Mesenteric fat pad (tissue), 1 donor: Measurements from ENCODE around the gene ERBB4. TPM values are rescaled to one million over a fixed set of nuclear protein-coding genes. Genes with fewer than 3 reads are reported as not detected.
"Not testable (repeated sequence)": the region's sequence is repeated elsewhere in the genome, so short reads cannot be mapped to it uniquely, and the experiment has no call there.

Source experiments
- DNase-seq: peaks from one replicate; pipeline ENCODE4 v3.0.0-alpha.2; 2020; ENCODE audit warnings: low spot score
- total RNA-seq: library from RNA; stranded (reverse); fragmentation: NEBNext Ultra II Directional; extraction: Animal tissue kit (Norgen Biotek cat#: 25700); gene quantifications from one replicate; pipeline ENCODE4 v1.2.1, GENCODE V29; 2021
- donor health status: DM: yes; HTN: yes; CAD: no.

ERBB4 gene
- total RNA-seq, 1 donor from 2014 or later: 0.45 TPM

DNA sequence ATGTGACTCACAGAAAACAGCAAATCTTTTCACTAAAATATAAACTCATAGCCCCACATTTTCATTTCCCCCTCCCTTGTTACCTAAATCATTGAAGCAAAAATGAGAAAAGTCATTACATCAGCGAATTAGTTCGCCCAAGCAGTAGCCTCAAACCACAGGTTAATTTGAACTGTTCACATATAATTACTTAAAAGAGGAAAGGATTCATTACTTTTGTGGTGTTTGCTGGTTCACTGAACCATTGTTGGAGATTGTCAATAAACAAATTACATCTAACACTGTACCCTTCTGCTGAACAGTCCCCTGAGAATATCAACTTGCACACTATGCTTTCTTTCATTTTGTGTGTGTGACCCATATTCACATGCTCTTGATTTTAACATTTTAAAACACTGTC, 238.7 kb downstream of the ERBB4 start:
- DNase-seq: no peak

DNA sequence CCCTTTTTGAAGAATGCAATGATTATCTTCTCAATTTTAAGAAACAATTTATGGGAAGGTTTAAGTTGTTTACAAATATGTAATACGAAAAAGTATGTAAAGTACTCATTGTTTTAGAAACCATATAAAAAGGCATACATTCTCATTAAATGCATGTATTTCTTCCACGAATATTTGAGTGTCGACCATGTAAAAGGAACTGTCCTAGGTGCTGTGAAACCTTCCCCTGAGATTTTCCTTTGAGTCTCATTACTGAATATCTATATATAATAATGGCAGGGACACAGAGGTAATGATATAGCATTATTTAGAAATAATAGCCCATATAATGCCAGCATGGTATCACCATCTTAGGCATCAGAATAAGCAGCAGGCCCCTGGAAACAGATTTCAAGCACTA, 239.3 kb downstream of the ERBB4 start:
- no peak for DNase-seq

DNA sequence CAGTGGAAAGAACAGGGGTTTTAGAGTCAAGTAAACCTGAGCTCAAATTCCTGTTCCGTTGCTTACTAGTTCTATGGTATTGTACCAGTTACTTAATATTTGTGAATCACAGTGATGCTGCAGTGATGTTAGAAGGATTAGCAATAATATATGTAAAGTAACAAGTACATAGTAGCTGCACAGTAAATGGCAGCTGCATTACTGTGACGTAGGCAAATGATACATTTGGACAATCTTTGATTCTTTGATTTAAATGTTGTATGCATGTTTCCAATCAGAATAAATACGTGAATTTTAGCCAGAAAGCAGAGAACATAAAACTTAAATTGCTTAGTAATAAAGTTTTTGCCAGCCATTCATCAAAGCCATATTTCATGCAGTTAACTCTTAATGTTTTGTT, 243.0 kb downstream of the ERBB4 start:
- DNase-seq: no peak

DNA sequence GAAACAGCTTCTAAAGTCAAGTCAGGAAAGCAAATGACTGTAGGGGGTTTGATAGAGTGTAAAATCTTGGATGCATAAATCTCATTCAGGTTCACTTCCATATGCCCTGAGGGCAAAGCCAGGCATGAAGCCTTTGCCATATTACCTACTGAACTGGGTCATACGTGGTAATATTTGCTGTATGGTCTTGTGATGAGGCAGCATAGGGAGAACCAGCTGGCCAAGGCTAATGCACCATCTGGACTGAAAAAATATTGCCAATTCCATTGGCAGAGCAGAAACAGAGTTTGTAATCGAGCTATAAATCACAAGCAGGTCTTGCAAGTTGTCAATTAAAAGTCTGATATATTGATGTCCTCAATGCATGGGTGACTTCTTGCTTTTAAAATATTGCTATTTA, 243.8 kb downstream of the ERBB4 start:
- no peak for DNase-seq

DNA sequence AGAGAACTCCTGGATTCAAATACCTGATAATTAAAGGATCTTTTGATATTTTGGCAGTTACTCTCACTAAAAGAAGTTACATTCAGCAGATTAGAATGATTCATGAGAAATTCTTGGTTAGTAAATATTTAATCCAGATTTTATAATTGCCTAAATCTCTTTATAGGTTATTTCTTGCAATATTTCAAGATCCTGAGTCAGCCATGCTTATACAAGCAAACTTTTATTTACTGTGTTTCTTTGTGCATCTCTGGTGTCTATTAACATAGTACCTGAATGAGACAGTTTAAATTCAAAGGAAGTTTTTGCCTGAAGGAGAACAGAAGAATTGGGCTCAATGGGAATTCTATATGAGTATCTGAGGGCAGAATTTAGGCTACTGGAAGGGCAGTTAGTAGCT, 249.3 kb downstream of the ERBB4 start:
- DNase-seq: no peak

DNA sequence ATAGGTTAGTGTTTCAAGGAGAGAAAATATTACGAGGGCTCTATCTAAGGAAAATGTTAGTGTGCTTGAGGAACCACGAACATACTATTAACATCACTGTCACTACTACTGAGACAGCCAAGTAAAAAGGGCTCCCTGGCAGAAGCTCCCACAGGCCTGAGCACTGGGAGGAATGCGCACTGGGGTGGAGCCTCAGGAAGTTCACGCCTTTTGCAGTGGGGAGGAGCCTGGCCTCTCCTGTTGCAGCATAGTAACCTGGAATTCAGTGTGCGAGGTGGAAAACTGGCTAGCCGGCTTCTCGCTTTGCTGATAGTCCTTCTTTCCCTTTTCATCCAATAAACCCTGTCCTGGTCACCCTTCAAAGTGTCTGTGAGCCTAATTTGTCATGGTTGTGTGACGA, 250.3 kb downstream of the ERBB4 start:
- DNase-seq: no peak

DNA sequence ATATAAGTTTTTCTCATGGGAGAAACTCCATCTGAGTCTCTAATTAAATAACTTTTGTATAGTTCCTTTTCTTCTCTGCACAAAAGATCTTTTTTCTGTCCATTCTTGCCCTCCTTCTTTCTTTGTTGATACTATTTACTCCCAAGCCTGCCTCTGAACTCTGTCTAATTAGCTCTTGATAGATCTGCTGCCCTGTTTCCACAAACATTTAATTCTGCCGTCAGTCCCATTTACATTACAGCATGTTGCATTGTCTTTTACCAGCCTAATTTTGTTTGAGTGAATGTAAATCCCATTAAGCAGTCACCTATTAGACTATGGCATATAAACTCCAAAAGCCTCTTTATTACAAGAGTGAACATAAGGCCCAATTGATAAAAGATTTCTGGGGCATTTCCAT, 254.4 kb downstream of the ERBB4 start:
- DNase-seq: no peak

DNA sequence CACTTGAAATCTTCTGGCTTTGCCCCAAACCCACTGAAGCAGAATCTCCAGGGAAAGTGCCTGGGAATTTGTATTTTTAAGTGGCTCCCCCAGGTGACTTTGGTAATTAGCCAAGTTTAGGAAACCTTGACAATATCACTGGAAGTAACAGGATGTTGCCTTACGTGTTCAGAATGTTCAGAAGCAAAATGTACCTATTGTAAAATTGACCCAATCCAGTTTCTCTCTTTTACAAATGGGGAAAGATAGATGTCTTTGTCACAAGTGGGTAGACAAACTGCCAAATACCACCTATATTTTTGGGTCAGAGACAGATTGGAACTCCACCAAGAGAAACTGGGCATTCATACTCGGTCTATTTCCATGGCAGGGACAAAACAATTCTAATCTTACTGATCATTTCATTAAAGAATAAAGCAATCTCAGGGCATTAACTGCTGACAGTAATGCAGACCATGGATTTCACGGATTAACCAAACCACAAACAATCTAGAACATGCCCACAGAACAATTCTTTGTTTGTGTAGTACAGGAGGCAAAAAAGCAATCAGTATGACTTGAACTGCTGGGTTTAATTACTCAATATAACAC, 255.8 kb downstream of the ERBB4 start:
- no peak for DNase-seq

DNA sequence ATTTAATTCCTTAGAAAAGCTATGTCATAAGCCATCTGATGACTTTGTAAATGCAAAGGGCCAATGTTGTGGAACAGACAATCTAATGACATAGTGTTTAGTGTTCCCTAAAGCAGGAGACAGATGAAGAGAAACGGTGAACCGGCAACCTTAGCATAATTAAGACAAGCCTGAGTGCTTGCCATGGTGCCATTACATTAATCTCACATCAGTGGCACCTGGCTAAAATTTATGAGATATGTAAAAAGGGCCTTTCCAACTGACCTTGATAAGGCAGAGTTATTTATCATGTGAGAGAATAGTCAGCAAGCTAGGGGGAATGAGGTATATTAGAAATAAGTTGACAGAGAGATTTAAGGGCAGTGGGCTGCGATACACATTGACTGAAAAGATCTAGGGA, 261.8 kb downstream of the ERBB4 start:
- DNase-seq: no peak

DNA sequence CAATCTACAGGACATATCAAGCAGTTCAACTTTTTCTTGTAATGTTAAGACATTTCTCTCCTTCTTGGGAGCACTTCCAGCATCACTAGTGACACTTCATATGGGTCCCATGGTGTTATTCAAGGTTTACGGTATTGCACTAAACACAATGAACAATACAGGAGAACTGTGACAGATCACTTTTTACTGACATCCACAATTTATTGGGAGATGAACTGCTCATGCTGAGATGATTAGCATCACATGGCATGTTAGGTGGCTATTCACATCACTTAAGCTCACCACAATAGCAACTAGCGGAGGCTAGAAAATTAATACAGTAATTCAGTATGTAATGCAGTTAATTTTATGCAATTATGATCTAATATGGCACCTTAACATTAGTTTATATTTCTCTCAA, 264.4 kb downstream of the ERBB4 start:
- DNase-seq: no peak

DNA sequence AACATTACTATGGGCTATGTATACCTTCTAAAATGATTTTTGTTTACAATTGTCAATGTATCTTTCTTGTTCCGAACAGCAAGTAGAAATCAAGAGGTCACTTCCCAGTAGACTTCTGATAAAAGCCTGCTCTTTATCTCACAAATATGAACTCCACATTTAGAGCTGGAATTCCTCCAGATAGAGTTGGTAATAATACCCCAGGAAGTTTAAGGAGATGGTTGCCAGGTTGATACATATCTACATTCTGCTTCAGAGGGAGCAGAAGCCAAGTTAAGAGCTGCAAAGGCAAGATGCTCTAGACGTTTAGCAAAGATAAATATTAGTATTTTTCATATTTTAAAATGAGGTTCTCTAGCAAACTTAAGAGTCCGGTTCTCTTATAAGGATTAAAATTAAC, 267.0 kb downstream of the ERBB4 start:
- no peak for DNase-seq

DNA sequence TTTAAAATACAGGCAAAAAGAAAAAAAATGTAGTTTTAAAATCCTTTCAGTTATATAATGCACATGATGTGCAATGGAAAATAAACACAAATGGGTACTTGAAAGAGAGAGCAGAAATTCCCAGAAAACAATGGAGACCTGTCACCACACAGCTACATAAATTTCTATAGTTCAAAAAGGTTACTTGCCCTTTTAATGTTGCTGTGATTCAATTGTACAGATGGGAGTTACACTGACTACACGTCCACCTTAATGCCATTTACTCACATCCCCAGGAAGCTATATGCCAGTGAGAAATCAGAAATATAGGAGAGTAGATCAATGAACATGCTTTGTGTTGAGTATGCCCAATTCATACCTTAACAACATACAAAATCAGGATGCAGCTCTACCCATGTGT, 269.6 kb downstream of the ERBB4 start:
- no peak for DNase-seq

DNA sequence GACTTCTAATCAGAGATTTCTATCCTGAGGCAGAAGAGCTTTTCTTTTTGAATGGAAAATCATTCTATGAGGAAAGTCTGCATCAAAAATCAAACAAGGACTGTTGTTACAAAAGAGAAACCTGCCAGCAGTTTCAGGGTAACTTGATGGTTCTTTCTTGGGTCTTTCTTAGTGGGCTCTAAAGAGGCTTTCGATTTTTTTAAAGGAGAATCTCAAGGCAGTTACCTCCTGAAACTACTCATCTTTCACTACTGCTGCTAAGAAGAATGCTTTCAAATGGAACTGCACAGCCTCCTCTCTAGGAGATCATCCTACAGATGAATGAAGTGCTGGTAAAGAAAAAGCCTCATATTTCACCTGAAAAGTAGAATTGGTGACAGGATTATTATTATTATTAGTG, 272.3 kb downstream of the ERBB4 start:
- no peak for DNase-seq

DNA sequence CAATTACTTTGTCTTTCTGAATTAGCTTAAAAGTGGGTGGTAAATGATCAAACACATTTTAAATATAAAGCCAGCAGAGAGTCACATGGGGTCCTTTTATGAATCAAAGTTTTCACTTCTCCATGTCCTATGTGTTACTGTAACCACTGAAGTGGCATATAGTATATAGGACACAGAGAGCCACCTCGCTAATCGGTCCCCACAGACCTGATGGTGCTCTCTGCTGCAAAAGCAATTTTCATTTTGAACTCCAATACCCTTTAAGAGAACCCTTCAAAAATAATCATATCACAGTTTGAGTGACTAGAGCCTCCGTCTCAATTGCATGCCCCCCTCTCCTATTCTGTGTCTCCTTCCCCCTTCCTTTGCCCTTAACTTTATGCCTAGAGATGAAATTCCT, 272.8 kb downstream of the ERBB4 start:
- DNase-seq: no peak

DNA sequence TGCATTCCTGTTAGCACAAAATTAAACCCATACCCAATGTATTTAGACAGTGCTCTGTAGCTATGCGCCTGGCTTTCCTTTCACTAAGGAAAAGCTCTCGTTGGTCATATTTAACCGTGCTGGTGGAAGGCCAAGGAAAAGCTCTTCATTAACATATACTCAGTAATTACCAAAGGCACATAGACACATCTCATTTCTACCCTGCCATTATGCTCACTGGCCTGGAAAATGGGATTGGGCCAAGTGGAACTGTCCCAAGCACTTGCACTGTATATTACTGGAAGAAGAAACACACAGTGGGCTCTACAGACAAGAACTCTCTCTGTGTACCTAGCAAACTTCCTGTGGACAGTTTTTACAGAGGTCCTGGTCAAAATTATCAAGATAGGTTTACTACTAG, 274.4 kb downstream of the ERBB4 start:
- no peak for DNase-seq

DNA sequence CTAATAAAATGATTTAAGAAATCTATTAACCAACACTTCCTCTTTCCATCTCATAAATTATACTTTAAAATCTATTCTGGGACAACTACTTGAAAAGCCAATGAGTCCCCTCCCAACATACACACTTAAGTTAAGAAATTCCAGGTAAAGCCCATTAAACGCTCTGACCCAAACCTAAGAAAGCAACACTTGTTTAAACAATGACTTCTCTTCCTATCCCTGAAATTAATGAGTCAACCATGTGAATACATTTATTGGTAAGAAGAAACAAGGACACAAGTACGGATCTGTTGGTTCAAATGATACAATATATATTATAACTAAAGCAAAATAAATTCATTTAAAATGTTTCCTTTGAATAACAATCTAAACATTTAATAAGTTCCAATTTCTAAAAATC, 279.4 kb downstream of the ERBB4 start:
- DNase-seq: no peak

DNA sequence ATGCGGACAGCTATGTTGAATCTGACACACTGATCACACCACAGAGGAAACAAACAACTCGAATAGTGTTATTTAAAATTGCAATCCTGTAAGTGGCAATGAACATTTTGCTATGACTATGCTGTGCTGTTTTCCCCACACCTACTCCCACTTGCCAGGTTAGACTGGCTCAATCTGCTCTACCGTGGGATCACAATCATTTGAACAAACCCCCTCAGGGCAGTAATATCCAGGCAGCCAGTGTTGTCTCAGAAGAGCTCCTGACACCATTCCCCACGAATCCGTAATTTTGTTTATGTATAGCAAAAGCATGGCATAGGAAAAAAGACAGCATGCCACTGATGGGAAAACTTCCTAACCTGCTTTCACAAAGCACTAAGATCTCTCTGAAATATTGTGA, 284.3 kb downstream of the ERBB4 start:
- DNase-seq: no peak

DNA sequence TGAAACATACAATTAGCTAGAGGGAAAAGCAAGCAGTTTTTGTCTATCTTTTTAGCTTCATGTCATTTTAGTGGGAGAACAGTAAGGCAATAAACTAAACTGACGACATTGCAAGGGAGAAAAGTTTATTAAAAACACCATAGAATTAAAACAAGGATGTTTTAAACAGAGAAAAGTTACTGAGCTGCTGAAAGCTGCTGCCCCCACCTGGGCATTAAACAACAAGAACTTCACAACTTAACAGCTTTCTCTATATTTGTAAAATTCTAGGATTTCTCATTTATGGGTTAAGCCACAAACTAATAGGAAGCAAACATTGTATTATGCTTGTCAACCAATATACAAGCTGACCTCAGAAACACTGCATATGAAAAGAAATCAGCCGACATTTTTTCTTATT, 289.2 kb downstream of the ERBB4 start:
- no peak for DNase-seq

DNA sequence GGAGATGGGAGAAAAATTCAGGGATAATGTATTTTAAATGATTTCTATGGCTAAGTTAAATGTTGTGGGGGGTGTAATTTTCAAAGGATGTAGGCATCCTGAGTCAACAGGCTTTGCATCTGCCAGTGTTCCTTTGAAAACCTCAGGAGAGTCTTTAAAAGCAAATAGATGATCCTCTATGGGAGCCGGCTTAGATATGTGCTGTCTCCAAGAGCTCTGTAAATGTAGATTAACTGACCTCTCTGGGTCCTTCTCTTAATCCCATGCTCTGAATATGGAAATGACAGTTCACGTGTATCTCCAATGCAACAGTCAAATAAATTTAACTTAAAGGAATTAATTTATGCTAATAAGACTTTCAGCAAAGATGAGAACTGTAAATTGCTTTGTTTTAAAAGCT, 292.7 kb downstream of the ERBB4 start:
- no peak for DNase-seq

DNA sequence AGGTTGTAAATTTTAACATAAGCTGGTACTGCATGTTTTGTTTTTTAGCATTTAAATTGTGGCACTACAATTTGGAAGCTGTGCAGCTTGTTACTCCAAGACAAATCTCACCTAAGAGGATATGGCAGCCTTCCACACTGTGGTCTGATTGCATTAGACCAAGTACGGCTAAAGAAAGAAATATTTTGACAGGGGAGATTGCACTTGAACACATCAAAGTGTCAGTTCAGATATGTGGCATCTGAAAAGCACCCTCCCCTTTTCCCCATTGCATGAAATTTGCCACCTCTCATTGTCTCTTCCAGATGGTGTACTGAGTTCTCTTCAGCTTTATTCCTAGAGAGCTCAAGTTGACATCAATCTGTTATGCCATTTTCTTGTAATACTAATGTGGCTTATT, 295.9 kb downstream of the ERBB4 start:
- DNase-seq: no peak

DNA sequence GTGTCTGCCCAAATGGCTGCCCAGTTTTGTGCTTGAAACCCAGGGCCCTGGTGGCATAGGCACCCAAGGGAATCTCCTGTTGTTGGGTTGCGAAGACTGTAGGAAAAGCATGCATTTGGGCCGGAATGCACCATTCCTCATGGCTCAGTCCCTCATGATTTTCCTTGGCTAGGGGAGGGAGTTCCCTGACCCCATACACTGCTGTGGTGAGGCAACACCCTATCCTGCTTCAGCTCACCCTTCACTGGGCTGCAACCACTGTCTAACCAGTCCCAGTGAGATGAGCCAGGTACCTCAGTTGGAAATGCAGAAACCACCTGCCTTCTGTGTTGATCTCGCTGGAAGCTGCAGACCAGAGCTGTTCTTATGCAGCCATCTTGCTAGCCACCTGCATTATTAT, 300.4 kb downstream of the ERBB4 start:
- not testable (repeated sequence) for DNase-seq

DNA sequence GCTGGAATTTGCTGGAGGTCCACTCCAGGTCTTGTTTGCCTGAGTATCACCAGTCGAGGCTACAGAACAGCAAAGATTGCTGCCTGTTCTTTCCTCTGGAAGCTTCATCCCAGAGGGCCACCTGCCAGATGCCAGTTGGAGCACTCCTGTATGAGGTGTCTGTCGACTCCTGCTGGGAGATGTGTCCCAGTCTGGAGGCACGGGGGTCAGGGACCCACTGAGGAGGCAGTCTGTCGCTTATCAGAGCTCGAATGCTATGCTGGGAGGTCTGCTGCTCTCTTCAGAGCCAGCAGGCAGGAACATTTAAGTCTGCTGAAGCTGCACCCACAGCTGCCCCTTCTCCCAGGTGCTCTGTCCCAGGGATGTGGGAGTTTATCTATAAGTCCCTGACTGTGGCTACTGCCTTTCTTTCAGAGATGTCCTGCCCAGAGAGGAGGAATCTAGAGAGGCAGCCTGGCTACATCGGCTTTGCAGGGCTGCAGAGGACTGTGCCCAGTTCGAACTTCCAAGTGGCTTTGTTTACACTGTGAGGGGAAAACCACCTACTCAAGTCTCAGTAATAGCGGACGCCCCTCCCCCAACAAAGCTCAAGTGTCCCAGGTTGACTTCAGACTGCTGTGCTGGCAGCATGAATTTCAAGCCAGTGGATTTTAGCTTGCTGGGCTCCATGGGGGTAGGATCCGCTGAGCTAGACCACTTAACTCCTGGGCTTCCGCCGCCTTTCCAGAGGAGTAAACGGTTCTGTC, 301.1 kb downstream of the ERBB4 start:
- DNase-seq: no peak

DNA sequence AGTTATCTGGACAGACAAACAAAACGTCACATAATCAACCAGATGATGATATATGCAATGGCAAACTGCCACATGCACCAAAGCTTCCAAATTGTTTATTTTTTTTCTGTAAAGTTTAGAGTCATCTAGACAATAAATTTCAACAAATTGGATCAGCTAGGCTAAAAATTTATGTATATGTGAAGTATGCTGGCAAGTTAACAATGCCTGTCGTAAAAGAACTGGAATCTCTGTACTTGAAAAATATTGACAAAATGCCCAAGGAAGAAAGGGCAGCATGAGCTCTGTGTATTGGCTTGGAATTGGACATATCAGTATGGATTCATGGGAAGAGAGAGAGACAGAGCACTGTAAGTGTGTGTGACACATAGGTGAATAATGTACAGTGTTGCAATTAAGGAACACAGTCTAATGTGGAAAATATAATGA, 309.8 kb downstream of the ERBB4 start:
- no peak for DNase-seq
